ENCODE data around the gene USP9Y.

Gene USP9Y

GRCh38 chrY:12700087-12700486 lies 944 bp upstream of the USP9Y start:
- no peak for TF ChIP-seq CTCF (IDR thresholded peaks at IDR 0.05)

GRCh38 chrY:12702174-12702573 lies 1.1 kb downstream of the USP9Y start:
- no peak for TF ChIP-seq CTCF (IDR thresholded peaks at IDR 0.05)

GRCh38 chrY:12710460-12710859 lies 9.4 kb downstream of the USP9Y start:
- no peak for TF ChIP-seq CTCF (IDR thresholded peaks at IDR 0.05)

GRCh38 chrY:12715376-12715775 lies 14.3 kb downstream of the USP9Y start:
- TF ChIP-seq CTCF (IDR thresholded peaks at IDR 0.05): no peak

- TF ChIP-seq CTCF (IDR thresholded peaks at IDR 0.05): no peak
Observed at GRCh38 chrY:12729746-12730145, 28.7 kb downstream of the USP9Y start.

GRCh38 chrY:12733625-12734024 lies 32.6 kb downstream of the USP9Y start:
- no peak for TF ChIP-seq CTCF (IDR thresholded peaks at IDR 0.05)

- no peak for TF ChIP-seq CTCF (IDR thresholded peaks at IDR 0.05)
Observed at GRCh38 chrY:12734051-12734450, 33.0 kb downstream of the USP9Y start.

- TF ChIP-seq CTCF (IDR thresholded peaks at IDR 0.05): no peak
Observed at GRCh38 chrY:12741414-12741813, 40.4 kb downstream of the USP9Y start.
